Measurements from ENCODE around the gene CAPN9.
A peak's percentile ranks its signal among the peaks of the same experiment; 100 is the strongest.

CAPN9 gene

GRCh38 chr1:230850547-230850946, 103.4 kb downstream of the CAPN9 start:
- DNase-seq (ENCODE audit: low spot score): no peak

DNA sequence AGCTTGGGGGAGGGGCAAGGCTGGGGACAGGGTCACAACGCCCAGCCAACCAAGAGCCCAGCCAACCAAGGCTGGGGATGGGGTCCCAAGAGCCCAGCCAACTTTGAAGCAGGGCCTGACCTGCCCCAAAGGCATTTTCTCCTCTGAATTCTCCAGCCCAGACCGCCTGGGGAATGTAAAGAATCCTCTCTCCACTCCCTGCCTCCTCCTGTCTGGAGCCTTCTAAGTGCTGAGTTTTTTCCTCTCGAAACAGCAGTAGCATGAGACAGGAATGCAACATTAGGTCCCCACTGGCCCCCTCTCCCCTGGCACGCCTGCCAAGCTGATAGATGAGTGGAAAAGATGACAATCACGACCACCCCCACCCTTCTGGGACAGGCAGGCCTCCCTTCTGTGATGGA, 104.1 kb downstream of the CAPN9 start:
- DNase-seq (ENCODE audit: low spot score): peak; percentile 56
